NCI-H82 treated with DMSO at 0.1 percent for 48 hours (cell line): Measurements from ENCODE around the gene BTNL2.
"Not testable (repeated sequence)": the region's sequence is repeated elsewhere in the genome, so short reads cannot be mapped to it uniquely, and the experiment has no call there.

ENCODE experiments used
- DNase-seq: peaks from one replicate; lab custom pipeline; 2025; ENCODE audit not compliant: unreplicated experiment; lab: John Stamatoyannopoulos, UW

Gene BTNL2

GRCh38 chr6:32371229-32371628 is 35.8 kb downstream of the BTNL2 start:
- no peak for DNase-seq

- DNase-seq, result no peak
These were observed 36.5 kb downstream of the BTNL2 start for GRCh38 chr6:32370505-32370904.

- DNase-seq, result no peak
These were observed 37.3 kb downstream of the BTNL2 start for GRCh38 chr6:32369660-32370059.

- DNase-seq, result no peak
These were observed 39.3 kb downstream of the BTNL2 start for GRCh38 chr6:32367644-32368043.

GRCh38 chr6:32359225-32359624 is 47.8 kb downstream of the BTNL2 start:
- not testable (repeated sequence) for DNase-seq

- DNase-seq, result not testable (repeated sequence)
These were observed 48.4 kb downstream of the BTNL2 start for GRCh38 chr6:32358548-32358947.

GRCh38 chr6:32355018-32355417 is 52.0 kb downstream of the BTNL2 start:
- no peak for DNase-seq

- no peak for DNase-seq
These were observed 53.6 kb downstream of the BTNL2 start for GRCh38 chr6:32353348-32353747.
